OCI-LY7 (cell line): ENCODE data around the gene CMTM1.

Experiments
- CTCF ChIP-seq: fragments of 200-600 bp; sonication (generic); conservative IDR thresholded peaks from 2 replicates; pipeline ENCODE4 v1.5.1; 2014; ENCODE audit warnings: mild to moderate bottlenecking, antibody characterized with exemption, low read length, moderate library complexity, mixed read lengths
- EZH2phosphoT487 ChIP-seq: fragments of 200-600 bp; sonication (generic); IDR thresholded peaks from 2 replicates; pipeline ENCODE4 v1.6.1; 2018; ENCODE audit warnings: low read depth, borderline replicate concordance, mild to moderate bottlenecking, mixed run types, antibody characterized with exemption, low read length, moderate library complexity, mixed read lengths

- TF ChIP-seq CTCF, result no peak
- no peak for TF ChIP-seq EZH2phosphoT487
Observed at GRCh38 chr16:66552286-66553177, 13.7 kb upstream of the CMTM1 start, which contains the start of gene CKLF.
